SU-DHL-6 (cell line): Measurements from ENCODE around the gene BCKDHB.

ENCODE experiments used
- H2AFZ ChIP-seq: fragments of 200-600 bp; sonication (generic); 2 replicates; pipeline ENCODE4 v1.6.1; 2014; ENCODE audit warnings: low read depth, mild to moderate bottlenecking, moderate library complexity, mixed read lengths, antibody characterized with exemption, low read length; ENCODE audit not compliant: severe bottlenecking
- H3F3A ChIP-seq: fragments of 200-600 bp; shearing (Covaris generic); 2 replicates; pipeline ENCODE4 v1.6.0; 2016; ENCODE audit warnings: antibody characterized with exemption, mild to moderate bottlenecking; ENCODE audit not compliant: insufficient read depth
- H3K27ac ChIP-seq: fragments of 200-600 bp; sonication (generic); 2 replicates; pipeline ENCODE4 v1.5.1; 2016; ENCODE audit warnings: low read depth, mild to moderate bottlenecking, low read length, moderate library complexity, mixed read lengths
- H3K27me3 ChIP-seq: fragments of 200-600 bp; sonication (generic), shearing (Covaris generic); 2 replicates; pipeline ENCODE4 v1.6.0; 2014; ENCODE audit warnings: mild to moderate bottlenecking, low read length
- H3K36me3 ChIP-seq: fragments of 200-600 bp; sonication (generic); 2 replicates; pipeline ENCODE4 v1.6.1; 2014; ENCODE audit warnings: mild to moderate bottlenecking, low read length, mixed read lengths
- H3K4me2 ChIP-seq: fragments of 300-600, 200-600 bp; shearing (Covaris generic), sonication (generic); 2 replicates; pipeline ENCODE4 v1.6.0; 2014; ENCODE audit warnings: low read length, low read depth, mild to moderate bottlenecking; ENCODE audit not compliant: poor library complexity, severe bottlenecking
- H3K4me3 ChIP-seq: fragments of 200-600 bp; sonication (generic); 2 replicates; pipeline ENCODE4 v1.5.1; 2014; ENCODE audit warnings: antibody characterized with exemption, low read length, mild to moderate bottlenecking, mixed read lengths; ENCODE audit not compliant: insufficient read depth, poor library complexity, severe bottlenecking
- H3K79me2 ChIP-seq: fragments of 200-600 bp; sonication (generic); 2 replicates; pipeline ENCODE4 v1.6.1; 2014; ENCODE audit warnings: mild to moderate bottlenecking, low read length, moderate library complexity; ENCODE audit not compliant: insufficient read depth
- H3K9ac ChIP-seq: fragments of 200-600 bp; sonication (generic); 2 replicates; pipeline ENCODE4 v1.7.0; 2014; ENCODE audit warnings: mild to moderate bottlenecking, low read length
- H3K9me2 ChIP-seq: fragments of 200-600 bp; sonication (generic); replicated peaks from 2 replicates; pipeline ENCODE4 v1.6.1; 2014; ENCODE audit warnings: low read length; ENCODE audit not compliant: insufficient read depth
- H3K9me3 ChIP-seq: fragments of 200-600 bp; sonication (generic); 2 replicates; pipeline ENCODE4 v1.6.1; 2014; ENCODE audit warnings: low read length, mixed read lengths; ENCODE audit not compliant: insufficient read depth
- H4K20me1 ChIP-seq: fragments of 200-600 bp; sonication (generic); 2 replicates; pipeline ENCODE4 v1.6.1; 2014; ENCODE audit warnings: low read depth, mild to moderate bottlenecking, antibody characterized with exemption, low read length, moderate library complexity, mixed read lengths
- CTCF ChIP-seq: fragments of 200-600 bp; sonication (generic); IDR thresholded peaks from one replicate; pipeline ENCODE4 v1.5.1; 2017; ENCODE audit warnings: antibody characterized with exemption, mild to moderate bottlenecking, low read length, moderate library complexity; ENCODE audit not compliant: insufficient read depth, poor library complexity, severe bottlenecking
- EZH2phosphoT487 ChIP-seq: fragments of 200-600 bp; sonication (generic), shearing (Covaris generic); conservative IDR thresholded peaks from 2 replicates; pipeline ENCODE4 v1.6.1; 2018; ENCODE audit warnings: mild to moderate bottlenecking, antibody characterized with exemption, low read length, moderate library complexity, mixed read lengths

BCKDHB gene

GRCh38 chr6:80366714-80367113 lies 260.2 kb downstream of the BCKDHB start:
- H3K36me3 ChIP-seq: no peaks in the 10 kb centered on the region
- no peaks in the 10 kb centered on the region for H4K20me1 ChIP-seq
- H3K27ac ChIP-seq: no peak overlapping the region
- TF ChIP-seq CTCF (no peak), EZH2phosphoT487 (no peak)
- no peak overlapping the region for H3K9ac ChIP-seq
- no peaks in the 10 kb centered on the region for H3F3A ChIP-seq
- H3K9me2 ChIP-seq: no peaks in the 10 kb centered on the region
- H3K4me3 ChIP-seq: no peak overlapping the region
- H3K27me3 ChIP-seq: no peaks in the 10 kb centered on the region
- H3K79me2 ChIP-seq: no peaks in the 10 kb centered on the region
- no peaks in the 10 kb centered on the region for H3K9me3 ChIP-seq
- H2AFZ ChIP-seq: no peak overlapping the region
- no peak overlapping the region for H3K4me2 ChIP-seq

- no peak overlapping the region for H3K4me2 ChIP-seq
- no peaks in the 10 kb centered on the region for H3K9me3 ChIP-seq
- no peak overlapping the region for H3K4me3 ChIP-seq
- H3K27ac ChIP-seq: no peak overlapping the region
- no peak overlapping the region for H3K9ac ChIP-seq
- H3K36me3 ChIP-seq: no peaks in the 10 kb centered on the region
- TF ChIP-seq EZH2phosphoT487 (no peak), CTCF (no peak)
- H4K20me1 ChIP-seq: no peaks in the 10 kb centered on the region
- H3K79me2 ChIP-seq: no peaks in the 10 kb centered on the region
- H3K9me2 ChIP-seq: no peaks in the 10 kb centered on the region
- no peaks in the 10 kb centered on the region for H3K27me3 ChIP-seq
- H3F3A ChIP-seq: no peaks in the 10 kb centered on the region
- H2AFZ ChIP-seq: no peak overlapping the region
Measured at GRCh38 chr6:80376411-80376810, 269.9 kb downstream of the BCKDHB start.

GRCh38 chr6:80380566-80380965 lies 274.1 kb downstream of the BCKDHB start:
- no peaks in the 10 kb centered on the region for H4K20me1 ChIP-seq
- TF ChIP-seq CTCF (no peak), EZH2phosphoT487 (no peak)
- no peaks in the 10 kb centered on the region for H3K27me3 ChIP-seq
- H3K36me3 ChIP-seq: no peaks in the 10 kb centered on the region
- H3K9ac ChIP-seq: no peak overlapping the region
- H3K79me2 ChIP-seq: no peaks in the 10 kb centered on the region
- no peaks in the 10 kb centered on the region for H3K9me3 ChIP-seq
- H2AFZ ChIP-seq: no peak overlapping the region
- no peak overlapping the region for H3K4me3 ChIP-seq
- H3F3A ChIP-seq: no peaks in the 10 kb centered on the region
- H3K27ac ChIP-seq: no peak overlapping the region
- H3K4me2 ChIP-seq: no peak overlapping the region
- no peaks in the 10 kb centered on the region for H3K9me2 ChIP-seq

GRCh38 chr6:80382811-80383210 lies 276.3 kb downstream of the BCKDHB start:
- Histone ChIP-seq H3K36me3 (no peaks in the 10 kb centered on the region), H3K27me3 (no peaks in the 10 kb centered on the region), H3K27ac (no peak overlapping the region), H4K20me1 (no peaks in the 10 kb centered on the region), H3K4me3 (no peak overlapping the region), H3F3A (no peaks in the 10 kb centered on the region), H3K9me3 (no peaks in the 10 kb centered on the region), H2AFZ (no peak overlapping the region), H3K9me2 (no peaks in the 10 kb centered on the region), H3K9ac (no peak overlapping the region), H3K79me2 (no peaks in the 10 kb centered on the region), H3K4me2 (no peak overlapping the region)
- TF ChIP-seq EZH2phosphoT487: no peak
